SU-DHL-6 (cell line): ENCODE data around the gene ITIH4.

ENCODE experiments used
- H2AFZ ChIP-seq: fragments of 200-600 bp; sonication (generic); 2 replicates; pipeline ENCODE4 v1.6.1; 2014; ENCODE audit warnings: low read depth, mild to moderate bottlenecking, moderate library complexity, mixed read lengths, antibody characterized with exemption, low read length; ENCODE audit not compliant: severe bottlenecking
- H3F3A ChIP-seq: fragments of 200-600 bp; shearing (Covaris generic); 2 replicates; pipeline ENCODE4 v1.6.0; 2016; ENCODE audit warnings: antibody characterized with exemption, mild to moderate bottlenecking; ENCODE audit not compliant: insufficient read depth
- H3K27ac ChIP-seq: fragments of 200-600 bp; sonication (generic); 2 replicates; pipeline ENCODE4 v1.5.1; 2016; ENCODE audit warnings: low read depth, mild to moderate bottlenecking, low read length, moderate library complexity, mixed read lengths
- H3K27me3 ChIP-seq: fragments of 200-600 bp; sonication (generic), shearing (Covaris generic); 2 replicates; pipeline ENCODE4 v1.6.0; 2014; ENCODE audit warnings: mild to moderate bottlenecking, low read length
- H3K36me3 ChIP-seq: fragments of 200-600 bp; sonication (generic); 2 replicates; pipeline ENCODE4 v1.6.1; 2014; ENCODE audit warnings: mild to moderate bottlenecking, low read length, mixed read lengths
- H3K4me2 ChIP-seq: fragments of 300-600, 200-600 bp; shearing (Covaris generic), sonication (generic); 2 replicates; pipeline ENCODE4 v1.6.0; 2014; ENCODE audit warnings: low read length, low read depth, mild to moderate bottlenecking; ENCODE audit not compliant: poor library complexity, severe bottlenecking
- H3K4me3 ChIP-seq: fragments of 200-600 bp; sonication (generic); 2 replicates; pipeline ENCODE4 v1.5.1; 2014; ENCODE audit warnings: antibody characterized with exemption, low read length, mild to moderate bottlenecking, mixed read lengths; ENCODE audit not compliant: insufficient read depth, poor library complexity, severe bottlenecking
- H3K79me2 ChIP-seq: fragments of 200-600 bp; sonication (generic); 2 replicates; pipeline ENCODE4 v1.6.1; 2014; ENCODE audit warnings: mild to moderate bottlenecking, low read length, moderate library complexity; ENCODE audit not compliant: insufficient read depth
- H3K9ac ChIP-seq: fragments of 200-600 bp; sonication (generic); 2 replicates; pipeline ENCODE4 v1.7.0; 2014; ENCODE audit warnings: mild to moderate bottlenecking, low read length
- H3K9me2 ChIP-seq: fragments of 200-600 bp; sonication (generic); replicated peaks from 2 replicates; pipeline ENCODE4 v1.6.1; 2014; ENCODE audit warnings: low read length; ENCODE audit not compliant: insufficient read depth
- H3K9me3 ChIP-seq: fragments of 200-600 bp; sonication (generic); 2 replicates; pipeline ENCODE4 v1.6.1; 2014; ENCODE audit warnings: low read length, mixed read lengths; ENCODE audit not compliant: insufficient read depth
- H4K20me1 ChIP-seq: fragments of 200-600 bp; sonication (generic); 2 replicates; pipeline ENCODE4 v1.6.1; 2014; ENCODE audit warnings: low read depth, mild to moderate bottlenecking, antibody characterized with exemption, low read length, moderate library complexity, mixed read lengths
- CTCF ChIP-seq: fragments of 200-600 bp; sonication (generic); IDR thresholded peaks from one replicate; pipeline ENCODE4 v1.5.1; 2017; ENCODE audit warnings: antibody characterized with exemption, mild to moderate bottlenecking, low read length, moderate library complexity; ENCODE audit not compliant: insufficient read depth, poor library complexity, severe bottlenecking
- EZH2phosphoT487 ChIP-seq: fragments of 200-600 bp; sonication (generic), shearing (Covaris generic); conservative IDR thresholded peaks from 2 replicates; pipeline ENCODE4 v1.6.1; 2018; ENCODE audit warnings: mild to moderate bottlenecking, antibody characterized with exemption, low read length, moderate library complexity, mixed read lengths

Gene ITIH4

GRCh38 chr3:52800079-52800478 is 30.4 kb downstream of the ITIH4 start:
- Histone ChIP-seq H3K4me3 (no peak overlapping the region), H4K20me1 (no peaks in the 10 kb centered on the region), H3K4me2 (no peak overlapping the region), H3F3A (no peaks in the 10 kb centered on the region), H3K9ac (no peak overlapping the region), H3K9me2 (no peaks in the 10 kb centered on the region), H3K27ac (no peak overlapping the region), H2AFZ (no peak overlapping the region), H3K79me2 (no peaks in the 10 kb centered on the region), H3K27me3 (no peaks in the 10 kb centered on the region), H3K36me3 (no peaks in the 10 kb centered on the region), H3K9me3 (no peaks in the 10 kb centered on the region)
- TF ChIP-seq EZH2phosphoT487 (no peak), CTCF (no peak)

- H3K4me3 ChIP-seq = no peak overlapping the region
- H3K36me3 ChIP-seq = no peaks in the 10 kb centered on the region
- H3K79me2 ChIP-seq = no peaks in the 10 kb centered on the region
- no peaks in the 10 kb centered on the region for H3K27me3 ChIP-seq
- no peaks in the 10 kb centered on the region for H3F3A ChIP-seq
- H3K4me2 ChIP-seq = no peak overlapping the region
- no peaks in the 10 kb centered on the region for H3K9me2 ChIP-seq
- H3K9me3 ChIP-seq = no peaks in the 10 kb centered on the region
- no peak overlapping the region for H3K9ac ChIP-seq
- no peaks in the 10 kb centered on the region for H4K20me1 ChIP-seq
- H2AFZ ChIP-seq = no peak overlapping the region
- no peak for TF ChIP-seq EZH2phosphoT487
- TF ChIP-seq CTCF = peak; percentile 43
- H3K27ac ChIP-seq = no peak overlapping the region
These were observed 31.4 kb downstream of the ITIH4 start for GRCh38 chr3:52798978-52799476.

GRCh38 chr3:52798376-52798977 is 32.0 kb downstream of the ITIH4 start:
- Histone ChIP-seq H3K9ac (no peak overlapping the region), H3K4me3 (no peak overlapping the region), H3K36me3 (no peaks in the 10 kb centered on the region), H3F3A (no peaks in the 10 kb centered on the region), H3K79me2 (no peaks in the 10 kb centered on the region), H3K27me3 (no peaks in the 10 kb centered on the region), H4K20me1 (no peaks in the 10 kb centered on the region), H3K9me2 (no peaks in the 10 kb centered on the region), H3K9me3 (no peaks in the 10 kb centered on the region), H3K4me2 (no peak overlapping the region), H3K27ac (no peak overlapping the region), H2AFZ (no peak overlapping the region)
- TF ChIP-seq CTCF (no peak), EZH2phosphoT487 (no peak)

- Histone ChIP-seq H3K36me3 (no peaks in the 10 kb centered on the region), H3K9ac (no peak overlapping the region), H2AFZ (no peak overlapping the region), H3F3A (no peaks in the 10 kb centered on the region), H3K4me3 (no peak overlapping the region), H3K9me3 (no peaks in the 10 kb centered on the region), H3K9me2 (no peaks in the 10 kb centered on the region), H3K4me2 (no peak overlapping the region), H3K79me2 (no peaks in the 10 kb centered on the region), H3K27me3 (no peaks in the 10 kb centered on the region), H3K27ac (no peak overlapping the region), H4K20me1 (no peaks in the 10 kb centered on the region)
- TF ChIP-seq CTCF = no peak
- no peak for TF ChIP-seq EZH2phosphoT487
These were observed 34.1 kb downstream of the ITIH4 start for GRCh38 chr3:52796411-52796810.
